WI38 (cell line): ENCODE data around the gene ANKRD17.

Experiments used
- H3K4me3 ChIP-seq: 2 replicates; pipeline ENCODE4 v1.5.1; 2011; ENCODE audit warnings: low read depth, mild to moderate bottlenecking, control low read depth, low read length
- CTCF ChIP-seq: IDR thresholded peaks from 2 replicates; pipeline ENCODE4 v1.5.1; 2012; ENCODE audit warnings: low read depth, mild to moderate bottlenecking, control low read depth, low read length

ANKRD17 gene

GRCh38 chr4:73281396-73281795 lies 22.8 kb upstream of the ANKRD17 start:
- no peak for TF ChIP-seq CTCF
- H3K4me3 ChIP-seq: no peak overlapping the region

- no peak for TF ChIP-seq CTCF
- H3K4me3 ChIP-seq: no peak overlapping the region
Measured at GRCh38 chr4:73277201-73277600, 18.6 kb upstream of the ANKRD17 start.

GRCh38 chr4:73275318-73275654 lies 16.7 kb upstream of the ANKRD17 start:
- no peak overlapping the region for H3K4me3 ChIP-seq
- no peak for TF ChIP-seq CTCF

- no peak overlapping the region for H3K4me3 ChIP-seq
- no peak for TF ChIP-seq CTCF
Measured at GRCh38 chr4:73272816-73273215, 14.2 kb upstream of the ANKRD17 start.

GRCh38 chr4:73267050-73267449 lies 8.5 kb upstream of the ANKRD17 start:
- no peak for TF ChIP-seq CTCF
- H3K4me3 ChIP-seq: no peak overlapping the region

- TF ChIP-seq CTCF: no peak
- H3K4me3 ChIP-seq: peak overlapping the region; percentile 92
Measured at GRCh38 chr4:73259571-73260090, 1.0 kb upstream of the ANKRD17 start.

GRCh38 chr4:73258436-73258685 lies 237 bp downstream of the ANKRD17 start:
- H3K4me3 ChIP-seq: peak overlapping the region; percentile 92
- TF ChIP-seq CTCF: no peak
